MCF 10A (cell line): Measurements from ENCODE around the gene DDAH2. TPM values are rescaled to one million over a fixed set of nuclear protein-coding genes. Genes with fewer than 3 reads are reported as not detected.
A peak's percentile ranks its signal among the peaks of the same experiment; 100 is the strongest.

Experiments used
- BruUV-seq: library from RNA; stranded (reverse); fragments of 400-500 nt; replicated peaks from 2 replicates; lab custom pipeline; 2021; lab: Mats Ljungman, UMichigan
- CTCF ChIA-PET: fragments of 300-600 bp; sonication (Branson Sonifier 250); formaldehyde crosslinking; extraction: SDS; loops from one replicate; lab custom pipeline; 2021; ENCODE audit warnings: antibody characterized with exemption, inconsistent platforms; lab: Yijun Ruan, JAX
- POLR2A ChIA-PET: fragments of 300-600, 350-650 bp; sonication (Branson Sonifier 250); formaldehyde crosslinking; extraction: SDS; loops from one replicate; lab custom pipeline; 2020; ENCODE audit warnings: antibody characterized with exemption, inconsistent platforms; lab: Yijun Ruan, JAX
- DNase-seq: peaks from one replicate; pipeline ENCODE4 v3.0.0-alpha.2; 2018; ENCODE audit not compliant: unreplicated experiment
- H3K27ac Mint-ChIP-seq: one replicate; pipeline ENCODE4 v1.8.0; 2022; ENCODE audit warnings: mild to moderate bottlenecking, low read depth, mixed read lengths; ENCODE audit not compliant: unreplicated experiment
- H3K27me3 Mint-ChIP-seq: one replicate; pipeline ENCODE4 v1.8.0; 2022; ENCODE audit warnings: mixed read lengths; ENCODE audit not compliant: insufficient read depth, unreplicated experiment
- H3K36me3 Mint-ChIP-seq: one replicate; pipeline ENCODE4 v1.8.0; 2022; ENCODE audit warnings: mild to moderate bottlenecking, moderate library complexity, mixed read lengths; ENCODE audit not compliant: insufficient read depth, unreplicated experiment
- H3K4me1 Mint-ChIP-seq: one replicate; pipeline ENCODE4 v1.8.0; 2022; ENCODE audit warnings: mixed read lengths; ENCODE audit not compliant: insufficient read depth, unreplicated experiment
- H3K4me3 Mint-ChIP-seq: one replicate; pipeline ENCODE4 v1.8.0; 2022; ENCODE audit warnings: mild to moderate bottlenecking, moderate library complexity, mixed read lengths; ENCODE audit not compliant: unreplicated experiment
- H3K9me3 Mint-ChIP-seq: one replicate; pipeline ENCODE4 v1.8.0; 2022; ENCODE audit warnings: mixed read lengths; ENCODE audit not compliant: unreplicated experiment
- CTCF ChIP-seq: fragments of 200-600 bp; IDR thresholded peaks from one replicate; pipeline ENCODE4 v1.8.0; 2022; ENCODE audit warnings: antibody characterized with exemption, mild to moderate bottlenecking; ENCODE audit not compliant: unreplicated experiment
- intact Hi-C: fragments of 100-400 bp; cut with micrococcal nuclease; formaldehyde crosslinking; loops from 2 replicates; pipeline ENCODE4 v1.14.1; 2022
- total RNA-seq: library from RNA; stranded (reverse); gene quantifications from 2 replicates; pipeline ENCODE4 v1.2.3, GENCODE V29; 2022

Gene DDAH2
- total RNA-seq, 1 experiment from 2014 or later: 8.5 TPM

- H3K4me3 Mint-ChIP-seq: no peak overlapping the region
- H3K4me1 Mint-ChIP-seq: peaks cover 6% of the 10 kb centered on the region
- no peak for DNase-seq
- peaks cover 65% of the 10 kb centered on the region for H3K36me3 Mint-ChIP-seq
- no peaks in the 10 kb centered on the region for H3K27me3 Mint-ChIP-seq
- ChIA-PET POLR2A (interaction anchor here (3.4 kb wide), 1 partner anchor 10 kb away, joined by 19 read pairs; the partner anchor contains the start of gene ABHD16A), CTCF (interaction anchor here (0.7 to 1.1 kb wide), 3 partner anchors 49 to 1252 kb away, joined by 3 to 4 read pairs (median 3); no protein-coding TSS in a partner anchor)
- no peak for TF ChIP-seq CTCF
- H3K9me3 Mint-ChIP-seq: no peaks in the 10 kb centered on the region
- no TSS peak for BruUV-seq
- H3K27ac Mint-ChIP-seq: no peak overlapping the region
- intact Hi-C loops: no loop called here
Observed at GRCh38 chr6:31692353-31692752, 36.7 kb downstream of the DDAH2 start.

- ChIA-PET POLR2A (interaction anchor here (0.5 to 3.4 kb wide), 3 partner anchors 11 to 216 kb away, joined by 4 to 19 read pairs (median 5); partner anchors contain the start of gene ABHD16A), CTCF (interaction anchor here (0.6 to 1.1 kb wide), 2 partner anchors 50 to 78 kb away, joined by 3 to 4 read pairs; no protein-coding TSS in a partner anchor)
- H3K4me3 Mint-ChIP-seq: no peak overlapping the region
- no peak overlapping the region for H3K27ac Mint-ChIP-seq
- H3K36me3 Mint-ChIP-seq: peaks cover 61% of the 10 kb centered on the region
- no peaks in the 10 kb centered on the region for H3K9me3 Mint-ChIP-seq
- H3K4me1 Mint-ChIP-seq: peaks cover 6% of the 10 kb centered on the region
- no peak for TF ChIP-seq CTCF
- DNase-seq: no peak
- intact Hi-C loops: no loop called here
- no TSS peak for BruUV-seq
- no peaks in the 10 kb centered on the region for H3K27me3 Mint-ChIP-seq
Observed at GRCh38 chr6:31691564-31692108, 37.5 kb downstream of the DDAH2 start.

- ChIA-PET POLR2A (interaction anchor here (0.5 to 3.4 kb wide), 5 partner anchors 11 to 1009 kb away, joined by 4 to 19 read pairs (median 5); partner anchors contain the start of gene ABHD16A), CTCF (interaction anchor here (0.5 to 2.2 kb wide), 8 partner anchors 10 to 1917 kb away, joined by 3 to 9 read pairs (median 3); partner anchors contain the start of genes ABHD16A and LY6G5C)
- no peak overlapping the region for H3K27ac Mint-ChIP-seq
- no peak for TF ChIP-seq CTCF
- H3K4me3 Mint-ChIP-seq: no peak overlapping the region
- H3K9me3 Mint-ChIP-seq: no peaks in the 10 kb centered on the region
- H3K4me1 Mint-ChIP-seq: peaks cover 6% of the 10 kb centered on the region
- no peak for DNase-seq
- intact Hi-C loops: no loop called here
- peaks cover 57% of the 10 kb centered on the region for H3K36me3 Mint-ChIP-seq
- no peaks in the 10 kb centered on the region for H3K27me3 Mint-ChIP-seq
- BruUV-seq: no TSS peak
Observed at GRCh38 chr6:31691078-31691463, 38.0 kb downstream of the DDAH2 start.

DNA sequence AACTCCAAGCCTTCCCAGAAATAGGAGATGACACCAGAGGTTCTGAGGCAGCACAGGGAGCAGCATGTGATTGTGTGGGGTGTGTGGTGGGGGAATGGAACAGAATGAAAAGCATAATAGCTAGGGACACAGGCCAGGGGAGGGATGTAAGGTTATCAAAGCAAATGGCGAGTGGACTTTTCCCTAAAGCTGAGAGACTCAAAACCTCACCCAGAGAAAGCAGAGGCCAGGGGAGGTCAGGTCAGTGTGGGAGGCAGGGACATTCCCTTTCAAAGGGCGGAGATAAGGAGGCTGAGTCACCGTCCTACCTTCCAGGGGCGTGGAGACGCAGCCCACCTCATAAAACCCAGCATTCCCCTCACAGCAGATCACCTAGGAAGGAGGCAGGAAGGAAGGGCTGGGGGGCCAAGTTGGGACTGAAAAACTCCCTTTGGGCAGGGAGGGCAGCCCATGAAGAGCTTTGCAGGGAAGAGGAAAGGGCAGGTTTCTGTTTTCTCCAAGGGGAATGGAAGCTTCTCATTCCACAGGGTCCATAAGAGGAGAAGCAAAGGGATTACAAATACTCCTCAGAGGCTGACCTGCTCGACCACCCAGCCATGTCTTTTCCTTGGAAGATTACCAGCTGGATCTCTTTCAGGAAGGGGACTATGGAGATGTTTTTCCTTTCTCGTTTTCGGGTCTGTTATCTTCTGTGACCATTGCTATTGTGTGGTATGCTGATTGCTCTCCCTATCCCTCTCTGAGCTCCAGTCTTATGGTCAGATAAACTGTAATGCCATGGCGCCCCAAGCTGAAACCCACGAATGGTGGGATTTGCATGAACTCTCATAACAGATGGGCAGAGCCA lies 38.6 kb downstream of the DDAH2 start:
- peak overlapping the region; percentile 33 for H3K27ac Mint-ChIP-seq
- intact Hi-C loops: no loop called here
- H3K4me3 Mint-ChIP-seq: no peak overlapping the region
- peaks cover 6% of the 10 kb centered on the region for H3K4me1 Mint-ChIP-seq
- CTCF ChIA-PET: interaction anchor here (0.5 to 2.2 kb wide), 9 partner anchors 9 to 1918 kb away, joined by 3 to 9 read pairs (median 3); partner anchors contain the start of genes ABHD16A and LY6G5C
- no peaks in the 10 kb centered on the region for H3K9me3 Mint-ChIP-seq
- TF ChIP-seq CTCF: no peak
- H3K36me3 Mint-ChIP-seq: peaks cover 57% of the 10 kb centered on the region
- no TSS peak for BruUV-seq
- POLR2A ChIA-PET: interaction anchor here (0.6 to 3.4 kb wide), 5 partner anchors 9 to 1008 kb away, joined by 3 to 19 read pairs (median 4); partner anchors contain the start of genes ABHD16A and LY6G5C
- H3K27me3 Mint-ChIP-seq: no peaks in the 10 kb centered on the region
- DNase-seq: no peak
